ENCODE measurements around the gene PTOV1.

PTOV1 gene

GRCh38 chr19:49863935-49864320 is 13.0 kb downstream of the PTOV1 start:
- DNase-seq (ENCODE audit: insufficient read length) (no peak), FAIRE-seq (no peak)
- TF ChIP-seq TAF1 (IDR thresholded peaks at IDR 0.05; ENCODE audit: borderline replicate concordance, low read depth, low read length) = no peak
- no peak for TF ChIP-seq POLR2AphosphoS5 (IDR thresholded peaks at IDR 0.05; ENCODE audit: low read depth, low read length)
- no peak for TF ChIP-seq POLR2A (IDR thresholded peaks at IDR 0.05; ENCODE audit: low read depth, low read length)

DNA sequence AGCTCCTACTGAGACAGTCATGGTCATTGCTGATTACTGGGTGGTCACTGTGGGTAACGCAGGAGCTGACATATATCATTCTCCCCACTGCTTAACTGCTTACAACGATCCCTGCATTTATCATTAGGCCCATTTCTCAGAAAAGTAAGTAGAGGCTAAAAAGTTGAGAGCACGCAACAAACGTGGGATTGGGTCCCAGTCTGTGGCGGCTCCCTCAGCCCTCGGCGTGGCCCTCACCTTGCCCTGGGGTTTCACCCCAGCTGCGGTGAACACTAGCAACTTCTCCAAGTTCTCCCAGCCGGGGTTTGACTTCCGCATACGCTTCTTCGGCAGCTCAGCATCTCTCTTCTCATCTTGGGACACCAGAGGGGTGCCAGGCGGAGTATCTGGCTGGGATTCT is 13.9 kb downstream of the PTOV1 start:
- DNase-seq (ENCODE audit: insufficient read length) (no peak), FAIRE-seq (peak; percentile 24)
- TF ChIP-seq POLR2A (IDR thresholded peaks at IDR 0.05; ENCODE audit: low read depth, low read length) (no peak), TAF1 (IDR thresholded peaks at IDR 0.05; ENCODE audit: borderline replicate concordance, low read depth, low read length) (no peak), POLR2AphosphoS5 (IDR thresholded peaks at IDR 0.05; ENCODE audit: low read depth, low read length) (no peak)

DNA sequence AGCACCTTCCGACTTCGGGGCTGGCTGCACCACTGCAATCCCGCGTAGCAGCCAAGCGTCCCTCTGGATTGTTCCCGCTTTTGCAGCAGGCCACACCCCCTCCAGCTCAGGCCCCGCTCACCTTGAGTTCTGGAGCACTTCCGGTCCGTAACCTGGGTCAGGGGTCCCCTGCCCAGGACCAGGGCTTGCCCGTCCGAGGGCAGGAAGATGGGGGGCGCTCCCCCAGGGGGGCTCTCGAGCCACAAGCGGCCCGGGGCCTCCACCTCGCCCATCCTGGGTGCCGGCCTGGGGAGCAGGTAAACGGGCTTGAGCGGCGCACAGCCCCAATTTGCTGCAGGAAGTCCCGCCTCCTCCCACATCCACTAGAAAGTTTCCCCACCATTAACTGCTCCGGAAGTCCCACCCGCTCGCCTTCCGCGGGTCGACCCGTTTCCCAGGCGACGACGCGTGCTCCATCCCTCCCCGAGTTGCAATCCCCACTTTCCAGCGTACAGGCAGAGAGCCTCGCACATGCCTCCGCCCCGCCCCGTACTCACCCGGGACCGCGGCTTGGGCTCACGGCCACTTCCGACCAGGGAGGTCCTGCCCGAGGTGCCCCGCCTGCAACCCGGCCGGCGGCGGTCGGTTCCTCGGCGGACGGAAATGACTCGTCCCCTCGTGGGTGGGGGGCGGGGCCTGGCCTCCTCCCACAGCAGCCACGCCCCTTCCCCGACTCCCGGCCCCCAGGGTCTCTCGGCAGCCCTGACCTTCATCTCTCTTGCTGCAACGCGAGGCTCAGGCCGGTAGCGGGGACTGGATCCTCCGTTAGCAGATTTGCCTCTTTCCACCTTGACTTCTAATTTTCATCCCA is 16.2 kb downstream of the PTOV1 start, which contains the start of gene PNKP:
Gene PNKP (minus strand): TSS at position 644 of the 850 bp plus-strand sequence. CDS start 372 bp downstream, at position 272.
- TF ChIP-seq POLR2AphosphoS5 (IDR thresholded peaks at IDR 0.05; ENCODE audit: low read depth, low read length) (peak; percentile 84), POLR2A (IDR thresholded peaks at IDR 0.05; ENCODE audit: low read depth, low read length) (peak; percentile 87), TAF1 (IDR thresholded peaks at IDR 0.05; ENCODE audit: borderline replicate concordance, low read depth, low read length) (peak; percentile 42; the same call in 1 of the 2 replicates)
- DNase-seq (ENCODE audit: insufficient read length) (peak; percentile 96), FAIRE-seq (peak; percentile 98)

DNA sequence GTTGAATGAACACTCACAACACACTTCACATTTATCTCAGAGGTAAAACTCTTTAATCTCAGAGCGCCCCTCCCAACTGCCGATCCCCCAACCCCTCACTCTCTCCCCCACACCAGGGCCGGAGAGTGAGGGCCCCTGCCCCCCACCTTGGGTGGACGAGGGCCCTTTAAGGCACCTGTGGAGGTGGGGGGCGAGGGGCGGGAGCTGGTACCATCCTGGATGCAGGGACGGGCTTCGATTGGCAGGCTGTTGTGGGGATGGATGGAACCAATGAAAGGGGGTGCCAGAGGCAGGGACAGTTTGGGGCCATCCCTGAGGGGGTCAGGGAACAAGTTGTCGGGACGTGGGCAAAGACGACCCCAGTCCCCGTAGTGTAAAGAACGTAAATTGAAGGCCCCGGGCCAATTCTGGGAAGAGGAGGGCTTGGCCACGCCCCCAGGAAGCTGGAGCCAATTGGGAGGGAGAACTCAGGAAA is 18.1 kb downstream of the PTOV1 start:
- DNase-seq (ENCODE audit: insufficient read length) = peak; percentile 44
- TF ChIP-seq TAF1 (IDR thresholded peaks at IDR 0.05; ENCODE audit: borderline replicate concordance, low read depth, low read length) = no peak
- no peak for TF ChIP-seq POLR2AphosphoS5 (IDR thresholded peaks at IDR 0.05; ENCODE audit: low read depth, low read length)
- no peak for TF ChIP-seq POLR2A (IDR thresholded peaks at IDR 0.05; ENCODE audit: low read depth, low read length)
- no peak for FAIRE-seq

- DNase-seq (ENCODE audit: insufficient read length) (peak; percentile 82), FAIRE-seq (peak; percentile 98)
- TF ChIP-seq POLR2AphosphoS5 (IDR thresholded peaks at IDR 0.05; ENCODE audit: low read depth, low read length) = peak; percentile 49; the same call in 1 of the 2 replicates
- TF ChIP-seq POLR2A (IDR thresholded peaks at IDR 0.05; ENCODE audit: low read depth, low read length) = peak; percentile 34; the same call in 1 of the 2 replicates
- no peak for TF ChIP-seq TAF1 (IDR thresholded peaks at IDR 0.05; ENCODE audit: borderline replicate concordance, low read depth, low read length)
Measured at GRCh38 chr19:49869484-49870308, 18.7 kb downstream of the PTOV1 start.

DNA sequence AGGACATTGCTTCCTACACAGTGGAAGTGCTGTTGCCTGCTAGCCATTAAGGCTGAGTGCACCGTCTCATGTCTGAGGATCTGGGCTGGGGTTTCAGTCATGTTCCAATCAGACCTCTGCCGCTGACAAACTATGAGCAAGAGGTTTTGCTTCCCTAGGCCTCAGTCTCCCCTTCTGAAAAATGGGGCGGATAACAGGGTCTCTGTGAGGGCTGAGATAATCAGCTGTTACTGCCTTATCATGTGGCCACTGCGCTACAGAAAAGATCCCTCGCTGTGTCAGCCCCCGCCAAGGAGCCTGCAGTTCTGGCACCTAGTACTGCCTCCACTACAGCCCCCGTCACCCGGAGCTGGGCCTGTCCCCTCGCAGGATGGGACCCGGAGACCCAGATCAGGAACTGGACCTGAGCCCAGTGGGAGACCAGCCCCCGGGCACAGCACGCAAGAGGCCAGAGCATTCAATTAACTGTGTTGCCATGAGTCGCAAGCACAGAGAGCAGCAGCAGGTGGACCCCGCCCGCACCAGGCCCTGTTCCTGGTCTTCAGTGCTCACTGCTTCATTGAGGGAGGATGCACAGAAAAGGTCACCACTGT is 19.4 kb downstream of the PTOV1 start:
- DNase-seq (ENCODE audit: insufficient read length) (no peak), FAIRE-seq (peak; percentile 56)
- TF ChIP-seq TAF1 (IDR thresholded peaks at IDR 0.05; ENCODE audit: borderline replicate concordance, low read depth, low read length) (no peak), POLR2AphosphoS5 (IDR thresholded peaks at IDR 0.05; ENCODE audit: low read depth, low read length) (no peak), POLR2A (IDR thresholded peaks at IDR 0.05; ENCODE audit: low read depth, low read length) (no peak)

GRCh38 chr19:49871349-49871985 is 20.5 kb downstream of the PTOV1 start:
- no peak for DNase-seq (ENCODE audit: insufficient read length)
- no peak for FAIRE-seq
- TF ChIP-seq POLR2AphosphoS5 (IDR thresholded peaks at IDR 0.05; ENCODE audit: low read depth, low read length) = no peak
- TF ChIP-seq POLR2A (IDR thresholded peaks at IDR 0.05; ENCODE audit: low read depth, low read length) = no peak
- no peak for TF ChIP-seq TAF1 (IDR thresholded peaks at IDR 0.05; ENCODE audit: borderline replicate concordance, low read depth, low read length)

- TF ChIP-seq POLR2A (IDR thresholded peaks at IDR 0.05; ENCODE audit: low read depth, low read length) (no peak), POLR2AphosphoS5 (IDR thresholded peaks at IDR 0.05; ENCODE audit: low read depth, low read length) (no peak), TAF1 (IDR thresholded peaks at IDR 0.05; ENCODE audit: borderline replicate concordance, low read depth, low read length) (no peak)
- FAIRE-seq (no peak), DNase-seq (ENCODE audit: insufficient read length) (no peak)
Measured at GRCh38 chr19:49872245-49873128, 21.5 kb downstream of the PTOV1 start.

GRCh38 chr19:49873129-49873521 is 22.2 kb downstream of the PTOV1 start:
- no peak for FAIRE-seq

GRCh38 chr19:49873834-49874233 is 22.9 kb downstream of the PTOV1 start:
- DNase-seq (ENCODE audit: insufficient read length) (no peak), FAIRE-seq (no peak)
- TF ChIP-seq POLR2AphosphoS5 (IDR thresholded peaks at IDR 0.05; ENCODE audit: low read depth, low read length) (no peak), POLR2A (IDR thresholded peaks at IDR 0.05; ENCODE audit: low read depth, low read length) (no peak)

More at GRCh38 chr19:49873129-49873521, 22.2 kb downstream of the PTOV1 start:
- DNase-seq (ENCODE audit: insufficient read length) = no peak
- TF ChIP-seq TAF1 (IDR thresholded peaks at IDR 0.05; ENCODE audit: borderline replicate concordance, low read depth, low read length) = no peak
- no peak for TF ChIP-seq POLR2AphosphoS5 (IDR thresholded peaks at IDR 0.05; ENCODE audit: low read depth, low read length)
- TF ChIP-seq POLR2A (IDR thresholded peaks at IDR 0.05; ENCODE audit: low read depth, low read length) = no peak

Data from GM12892 (cell line).